HG02759 (cell line): Measurements from ENCODE around the gene TDRD6.
"Not testable (repeated sequence)": the region's sequence is repeated elsewhere in the genome, so short reads cannot be mapped to it uniquely, and the experiment has no call there.

Source experiments
- ATAC-seq: cut with Tn5 transposase; IDR thresholded peaks from one replicate; pipeline ENCODE4 v1.9.1; 2021; ENCODE audit warnings: mild to moderate bottlenecking, moderate library complexity; ENCODE audit not compliant: unreplicated experiment

The TDRD6 gene

DNA sequence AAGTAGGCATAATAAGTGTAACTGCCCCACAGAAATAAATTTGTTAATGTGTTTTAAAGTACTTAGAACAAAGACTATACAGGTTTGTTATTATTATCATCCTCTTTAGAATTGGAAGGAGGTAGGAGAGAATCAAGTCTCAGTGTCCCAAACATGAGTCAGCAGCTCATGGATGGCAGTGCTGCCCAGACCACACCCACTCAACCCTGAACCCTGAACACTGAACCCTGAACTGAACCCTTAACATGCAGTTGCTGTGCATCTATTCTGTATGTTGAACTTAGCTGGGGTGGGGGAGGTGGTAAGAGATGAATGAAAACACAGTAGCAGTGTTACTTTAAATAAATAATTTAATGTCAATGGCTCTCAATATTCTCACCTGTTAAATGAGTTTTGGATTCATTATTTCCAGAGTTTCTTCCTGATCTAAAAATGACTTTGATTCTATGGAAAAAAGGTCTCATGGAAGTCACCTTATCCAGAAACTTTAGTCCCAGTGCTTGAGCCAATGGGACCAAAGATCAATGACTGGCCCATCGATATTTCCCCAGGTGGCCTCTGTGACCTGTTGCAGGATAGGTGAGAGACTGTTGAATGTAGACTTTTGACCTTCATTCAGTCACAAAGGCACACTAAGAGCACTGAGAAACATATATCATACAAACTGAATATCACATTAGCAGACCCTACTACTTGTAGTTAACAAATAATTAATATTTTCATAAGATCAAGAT, 55.9 kb downstream of the TDRD6 start:
- no peak for ATAC-seq

DNA sequence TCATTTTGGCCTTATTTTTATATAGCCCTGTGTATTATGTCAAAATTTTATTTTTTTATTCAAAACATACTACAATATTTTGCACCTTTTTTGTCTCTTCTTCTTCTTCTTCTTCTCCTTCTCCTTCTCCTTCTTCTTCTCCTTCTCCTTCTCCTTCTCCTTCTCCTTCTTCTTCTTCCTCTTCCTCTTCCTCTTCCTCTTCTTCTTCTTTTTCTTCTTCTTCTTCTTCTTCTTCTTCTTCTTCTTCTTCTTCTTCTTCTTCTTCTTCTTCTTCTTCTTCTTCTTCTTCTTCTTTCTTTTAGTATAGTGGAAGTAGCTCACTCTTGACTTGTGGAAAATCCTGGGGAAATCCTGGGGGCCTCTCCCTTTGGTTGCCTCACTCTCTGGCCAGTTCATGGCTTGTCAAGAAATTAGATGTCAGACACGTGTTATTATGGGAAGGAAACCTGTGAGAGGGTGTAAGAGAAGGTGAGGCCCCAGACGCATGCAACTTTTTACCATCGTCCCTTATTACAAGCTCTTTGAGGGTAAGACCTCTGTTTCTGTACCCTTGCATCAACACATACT, 56.6 kb downstream of the TDRD6 start:
- ATAC-seq, result not testable (repeated sequence)

DNA sequence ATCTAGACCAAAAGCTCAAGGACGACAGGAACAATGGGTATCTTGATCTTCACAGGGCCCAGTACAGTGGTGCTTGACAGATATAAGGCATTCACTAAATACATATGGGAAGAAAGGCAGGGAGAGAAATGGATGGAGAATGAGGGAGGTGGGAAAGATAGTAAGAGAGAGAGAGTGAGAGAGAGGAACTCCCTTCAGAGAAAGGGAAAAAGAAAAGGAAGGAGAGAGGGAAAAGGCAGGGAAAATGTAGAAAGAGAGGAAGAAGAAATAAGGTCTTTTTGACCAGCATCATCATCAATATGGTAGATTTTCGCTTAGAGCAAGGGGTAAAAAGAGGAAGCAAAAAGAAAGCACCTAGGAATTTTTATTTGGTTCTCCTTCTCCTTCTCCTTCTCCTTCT, 58.3 kb downstream of the TDRD6 start:
- ATAC-seq, result no peak

DNA sequence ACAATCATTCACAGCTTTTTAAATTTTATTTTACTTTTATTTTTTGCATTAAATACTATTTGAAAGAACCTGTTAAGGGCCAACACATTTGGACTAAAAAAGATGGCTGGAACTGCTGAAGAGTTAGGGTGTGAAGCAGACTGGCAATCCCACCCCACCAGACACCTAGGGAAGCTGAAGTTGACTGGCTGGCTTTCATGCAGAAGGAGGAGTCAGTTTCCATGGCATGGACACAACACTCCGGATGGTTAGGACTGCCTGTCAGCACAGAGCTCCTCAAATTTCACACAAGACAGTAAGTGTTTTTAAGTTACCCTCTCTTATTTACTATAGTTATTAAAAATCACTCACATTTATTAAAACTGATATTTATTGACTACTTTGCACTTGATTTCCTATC, 59.0 kb downstream of the TDRD6 start, which contains the start of gene ANKRD66:
Gene ANKRD66, plus strand, starts transcription at position 238 of the 400 bp plus-strand sequence. CDS start 5,016 bp downstream, outside the sequence.
- ATAC-seq, result no peak

DNA sequence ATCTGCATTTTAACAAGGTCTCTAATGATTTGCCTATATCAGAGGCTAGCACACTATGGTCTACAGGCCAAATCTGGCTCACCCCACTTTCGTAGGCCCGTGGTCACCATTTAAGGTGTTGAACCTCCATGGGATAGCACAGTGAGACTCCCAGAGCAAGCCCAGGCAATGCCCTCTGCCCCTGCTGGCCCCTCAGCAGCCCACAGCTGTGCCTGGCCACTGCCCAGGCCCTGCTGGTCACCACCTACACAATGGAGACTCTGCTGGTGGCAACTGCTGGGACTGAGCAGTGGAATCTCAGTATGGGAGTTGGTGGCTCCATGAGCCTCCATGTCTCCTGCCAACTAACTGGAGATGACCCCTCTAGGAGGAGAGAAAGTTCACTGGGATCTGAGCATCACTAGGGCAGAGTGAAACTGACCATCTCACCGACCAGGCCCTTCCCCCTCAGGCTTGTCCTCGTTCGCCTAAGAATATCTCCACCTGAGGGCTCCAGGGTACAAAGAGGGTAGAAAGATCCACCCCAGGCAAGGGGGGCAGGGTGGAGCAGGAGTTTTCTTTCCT, 61.3 kb downstream of the TDRD6 start:
- no peak for ATAC-seq

DNA sequence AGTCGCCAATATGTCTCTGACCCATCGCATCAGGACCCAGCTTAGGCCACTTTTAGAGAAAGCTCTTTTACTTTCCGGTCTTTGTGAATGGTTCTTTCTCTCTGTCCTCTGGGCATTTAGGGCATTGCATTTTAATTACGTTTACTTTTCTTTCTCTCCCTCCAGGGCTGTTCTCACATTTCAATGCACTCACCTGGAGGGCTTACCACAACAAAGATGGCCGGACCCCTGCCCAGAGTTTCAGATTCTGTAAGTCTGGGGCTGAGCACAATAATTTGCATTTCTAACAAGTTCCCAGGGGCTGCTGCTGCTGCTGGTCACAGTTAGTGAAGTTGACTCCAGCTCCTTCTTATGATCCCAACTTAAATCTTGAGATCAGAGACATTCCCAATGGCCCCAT, 62.0 kb downstream of the TDRD6 start:
- ATAC-seq, result no peak

DNA sequence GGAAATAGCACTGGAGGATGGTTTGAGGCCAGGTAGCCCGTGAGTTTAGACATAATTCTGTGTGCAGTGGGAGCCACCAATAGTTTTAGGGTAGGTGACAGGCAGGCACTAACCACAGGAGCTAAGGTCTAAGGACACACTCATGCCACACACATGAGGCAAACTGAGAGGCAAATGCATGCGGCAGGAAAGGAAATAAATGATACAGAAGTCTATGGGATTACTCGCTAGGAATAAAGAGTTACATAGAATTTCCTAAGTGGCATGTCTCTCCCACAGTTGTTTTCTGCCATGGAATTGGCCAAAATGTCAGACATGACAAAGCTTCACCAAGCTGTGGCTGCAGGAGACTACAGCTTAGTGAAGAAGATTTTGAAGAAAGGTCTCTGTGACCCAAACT, 64.0 kb downstream of the TDRD6 start:
- ATAC-seq, result no peak
